Endothelial cell of umbilical vein (primary cell): ENCODE data around the gene CIDEB. TPM values are rescaled to one million over a fixed set of nuclear protein-coding genes. Genes with fewer than 3 reads are reported as not detected.

Experiments
- BruUV-seq: library from RNA; stranded (reverse); fragments of 400-500 nt; replicated peaks from 2 replicates; lab custom pipeline; 2021; lab: Mats Ljungman, UMichigan
- CTCF ChIA-PET: fragments of 300-600, 350-600 bp; sonication (Branson Sonifier 250); formaldehyde crosslinking; loops from one replicate; lab custom pipeline; 2021; ENCODE audit warnings: antibody characterized with exemption, inconsistent platforms; lab: Charles Lee
- POLR2A ChIA-PET: fragments of 300-600, 350-600 bp; sonication (Branson Sonifier 250); formaldehyde crosslinking; loops from one replicate; lab custom pipeline; 2021; ENCODE audit warnings: antibody characterized with exemption, inconsistent platforms; lab: Charles Lee
- DNase-seq: peaks from one replicate; pipeline ENCODE4 v3.0.0-alpha.2; 2011; ENCODE audit warnings: low read depth, low spot score
- FAIRE-seq: peaks from 2 replicates; lab custom pipeline; 2011; peaks lifted over from hg19 to GRCh38; lab: Jason Lieb, UNC
- H2AFZ ChIP-seq: 2 replicates; pipeline ENCODE4 v1.6.0; 2012; ENCODE audit warnings: low read depth, low read length, control low read depth, inconsistent platforms
- H3K27ac ChIP-seq: 2 replicates; pipeline ENCODE4 v1.5.1; 2011; ENCODE audit warnings: low read depth, mild to moderate bottlenecking, control low read depth, low read length, moderate library complexity; ENCODE audit not compliant: insufficient read depth
- H3K27me3 ChIP-seq, 2 experiments: 2 replicates each; pipeline versions ENCODE4 v1.6.0 to v1.6.1; 2011; ENCODE audit warnings: low read length in 2 of 2, mixed read lengths in 1 of 2; ENCODE audit not compliant: control insufficient read depth in 2 of 2, insufficient read depth in 2 of 2
- H3K36me3 ChIP-seq, 2 experiments: 2 replicates in 1 of 2; 3 replicates in 1 of 2; pipeline ENCODE4 v1.5.1; 2011; ENCODE audit warnings: low read length in 2 of 2, mild to moderate bottlenecking in 1 of 2, moderate library complexity in 1 of 2; ENCODE audit not compliant: control insufficient read depth in 2 of 2, insufficient read depth in 2 of 2; ENCODE audit errors: extremely low read depth in 1 of 2
- H3K4me1 ChIP-seq: 3 replicates; pipeline ENCODE4 v1.5.1; 2011; ENCODE audit warnings: mild to moderate bottlenecking, low read length; ENCODE audit not compliant: control insufficient read depth, insufficient read depth; ENCODE audit errors: extremely low read depth
- H3K4me2 ChIP-seq: 2 replicates; pipeline ENCODE4 v1.6.1; 2011; ENCODE audit warnings: low read length, control low read depth, mixed read lengths; ENCODE audit not compliant: insufficient read depth
- H3K4me3 ChIP-seq, 3 experiments: fragments of 200-600 bp in 1 of 3; sonication (generic), shearing (Covaris generic) in 1 of 3; replicated peaks in 1 of 3; 2 replicates each; pipeline ENCODE4 v1.5.1; 2011 to 2016; ENCODE audit warnings: control low read depth in 3 of 3, low read length in 3 of 3, mild to moderate bottlenecking in 2 of 3, inconsistent platforms in 1 of 3, low read depth in 1 of 3, moderate library complexity in 1 of 3; ENCODE audit not compliant: insufficient read depth in 1 of 3
- H3K79me2 ChIP-seq: 2 replicates; pipeline ENCODE4 v1.6.0; 2012; ENCODE audit warnings: low read length, inconsistent platforms; ENCODE audit not compliant: control insufficient read depth, insufficient read depth
- H3K9ac ChIP-seq: replicated peaks from 2 replicates; pipeline ENCODE3; 2011; ENCODE audit warnings: low read length, control low read depth; ENCODE audit not compliant: insufficient read depth; ENCODE audit errors: extremely low read depth
- H3K9me1 ChIP-seq: replicated peaks from 3 replicates; pipeline ENCODE4 v1.6.0; 2011; ENCODE audit warnings: mild to moderate bottlenecking, low read length; ENCODE audit not compliant: control insufficient read depth, insufficient read depth; ENCODE audit errors: extremely low read depth
- H3K9me3 ChIP-seq: replicated peaks from 2 replicates; pipeline ENCODE4 v1.5.1; 2012; ENCODE audit warnings: low read length, inconsistent platforms; ENCODE audit not compliant: control insufficient read depth, insufficient read depth
- H4K20me1 ChIP-seq: replicated peaks from 2 replicates; pipeline ENCODE3; 2011; ENCODE audit warnings: mild to moderate bottlenecking, low read length; ENCODE audit not compliant: control insufficient read depth, insufficient read depth; ENCODE audit errors: extremely low read depth
- EZH2 ChIP-seq: IDR thresholded peaks from 2 replicates; pipeline ENCODE4 v1.6.1; 2012; ENCODE audit warnings: borderline replicate concordance, low read depth, mild to moderate bottlenecking, moderate library complexity, low read length, inconsistent platforms; ENCODE audit not compliant: severe bottlenecking
- GATA2 ChIP-seq: IDR thresholded peaks from 2 replicates; pipeline ENCODE4 v1.7.0; 2011; ENCODE audit warnings: low read depth, mild to moderate bottlenecking, moderate library complexity, mixed read lengths, low read length; ENCODE audit not compliant: insufficient read length, insufficient read depth
- JUN ChIP-seq: IDR thresholded peaks from 2 replicates; pipeline ENCODE4 v1.6.1; 2011; ENCODE audit warnings: borderline replicate concordance, low read depth; ENCODE audit not compliant: insufficient read length, insufficient read depth
- MYC ChIP-seq: IDR thresholded peaks from one replicate; pipeline ENCODE4 v1.6.1; 2011; ENCODE audit warnings: mild to moderate bottlenecking, low read depth, low read length
- dilution Hi-C: fragments of 300-500 bp; cut with MboI; formaldehyde crosslinking; loops from one replicate; pipeline ENCODE4 v1.15.0; 2019; ENCODE audit warnings: low sequenced_read_pairs; ENCODE audit not compliant: extremely low pct_ligation_motif_present
- intact Hi-C: fragments of 100-400 bp; cut with micrococcal nuclease; formaldehyde crosslinking; loops from one replicate; pipeline ENCODE4 v1.10.0; 2022
- polyA plus RNA-seq, 4 experiments: library from polyadenylated mRNA; depleted of rRNA in 3 of 4; stranded (reverse) in 3 of 4; unstranded in 1 of 4; fragments of >200 nt; gene quantifications; 2 replicates each; pipeline versions ENCODE4 v1.2.1 to v1.2.3, GENCODE V29; 2011 to 2012; ENCODE audit warnings: missing spikeins in 1 of 4
- total RNA-seq: library from RNA; stranded (reverse); gene quantifications from 2 replicates; pipeline ENCODE4 v1.2.3, GENCODE V29; 2021
- TF ChIP-seq, protein P1 (sequence below), 2 donors: IDR thresholded peaks; 1 replicate in 1 of 2; 2 replicates in 1 of 2; pipeline ENCODE4 v1.5.1; 2011; ENCODE audit warnings: low read length in 2 of 2, mild to moderate bottlenecking in 2 of 2, moderate library complexity in 2 of 2, control low read depth in 1 of 2, inconsistent platforms in 1 of 2, low read depth in 1 of 2; ENCODE audit not compliant: insufficient read depth in 1 of 2; ENCODE audit errors: extremely low read depth in 1 of 2

The CIDEB gene
- total and polyA plus RNA-seq, 2 donors (not counting 3 experiments of a cell fraction or from before 2014, with no cell fraction given) = 5.2 to 7.2 TPM

DNA sequence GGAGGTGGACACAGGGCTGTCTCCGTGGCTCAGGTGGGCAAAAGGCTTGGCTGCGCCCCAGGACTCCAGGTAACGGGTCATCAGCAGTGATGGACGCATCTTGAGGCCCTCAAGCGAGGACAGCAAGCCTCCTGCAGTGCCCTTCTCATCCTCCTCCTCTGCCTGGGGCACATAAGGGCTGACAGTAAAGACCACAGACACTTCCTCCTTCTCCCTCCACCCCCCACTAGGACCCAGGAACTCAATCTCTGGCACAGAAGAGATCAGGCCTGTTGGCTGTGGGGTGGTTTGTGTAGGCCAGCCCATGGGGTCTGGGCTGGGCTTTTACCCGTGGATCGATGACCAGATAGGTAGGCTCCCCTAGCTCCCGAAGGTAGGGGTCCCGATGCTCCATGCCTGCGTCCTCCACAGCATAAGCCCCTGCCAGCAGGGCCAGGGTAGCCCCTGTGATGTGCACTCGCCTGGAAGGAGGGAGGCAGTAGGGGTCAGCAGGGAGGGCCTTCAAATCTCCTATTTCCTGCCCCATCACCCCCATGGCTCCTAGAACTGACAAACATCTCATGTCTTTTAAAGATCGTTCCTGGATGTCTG lies 21.4 kb upstream of the CIDEB start:
- Histone ChIP-seq H2AFZ (no peak overlapping the region), H3K9ac (no peak overlapping the region), H3K27ac (no peak overlapping the region), H3K9me1 (no peaks in the 10 kb centered on the region), H3K27me3 (no peaks in the 10 kb centered on the region), H4K20me1 (no peaks in the 10 kb centered on the region), H3K4me2 (no peak overlapping the region), H3K79me2 (no peaks in the 10 kb centered on the region), H3K36me3 (peaks cover 0 to 13% of the 10 kb centered on the region in 2 experiments), H3K9me3 (no peaks in the 10 kb centered on the region), H3K4me3 (no peak overlapping the region), H3K4me1 (peaks cover 17% of the 10 kb centered on the region)
- TF ChIP-seq, protein P1, sequence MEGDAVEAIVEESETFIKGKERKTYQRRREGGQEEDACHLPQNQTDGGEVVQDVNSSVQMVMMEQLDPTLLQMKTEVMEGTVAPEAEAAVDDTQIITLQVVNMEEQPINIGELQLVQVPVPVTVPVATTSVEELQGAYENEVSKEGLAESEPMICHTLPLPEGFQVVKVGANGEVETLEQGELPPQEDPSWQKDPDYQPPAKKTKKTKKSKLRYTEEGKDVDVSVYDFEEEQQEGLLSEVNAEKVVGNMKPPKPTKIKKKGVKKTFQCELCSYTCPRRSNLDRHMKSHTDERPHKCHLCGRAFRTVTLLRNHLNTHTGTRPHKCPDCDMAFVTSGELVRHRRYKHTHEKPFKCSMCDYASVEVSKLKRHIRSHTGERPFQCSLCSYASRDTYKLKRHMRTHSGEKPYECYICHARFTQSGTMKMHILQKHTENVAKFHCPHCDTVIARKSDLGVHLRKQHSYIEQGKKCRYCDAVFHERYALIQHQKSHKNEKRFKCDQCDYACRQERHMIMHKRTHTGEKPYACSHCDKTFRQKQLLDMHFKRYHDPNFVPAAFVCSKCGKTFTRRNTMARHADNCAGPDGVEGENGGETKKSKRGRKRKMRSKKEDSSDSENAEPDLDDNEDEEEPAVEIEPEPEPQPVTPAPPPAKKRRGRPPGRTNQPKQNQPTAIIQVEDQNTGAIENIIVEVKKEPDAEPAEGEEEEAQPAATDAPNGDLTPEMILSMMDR (IDR thresholded peaks at IDR 0.05; ENCODE audit: extremely low read depth in 1 of 2, insufficient read depth in 1 of 2, low read depth in 1 of 2, low read length in 2 of 2) = no peak
- TF ChIP-seq GATA2 (no peak), EZH2 (no peak), JUN (no peak), MYC (no peak)
- FAIRE-seq (no peak), DNase-seq (no peak)
- intact Hi-C loops = no loop called here
- POLR2A ChIA-PET = no interaction called here
- no TSS peak for BruUV-seq
- CTCF ChIA-PET = interaction anchor here (1.2 to 20.1 kb wide), 2 partner anchors 32 to 105 kb away, joined by 5 to 811 read pairs; partner anchors contain the start of genes CBLN3 and KHNYN
- dilution Hi-C loops = no loop called here
